Measurements from ENCODE around the gene DHX16. TPM values are rescaled to one million over a fixed set of nuclear protein-coding genes. Genes with fewer than 3 reads are reported as not detected.

The DHX16 gene
- total and polyA plus RNA-seq, 2 of the 8 experiments (the other 6 are each of a cell fraction or from before 2014, with no cell fraction given): 27.4 to 44.4 TPM

GRCh38 chr6:30686908-30687658, 14.3 kb upstream of the DHX16 start (continued):
- TF ChIP-seq CTCF (IDR thresholded peaks at IDR 0.05; ENCODE audit: control extremely low read depth in 1 of 3, insufficient read depth in 1 of 3, low read depth in 1 of 3, low read length in 3 of 3): no peak
- no peak for TF ChIP-seq SRF (IDR thresholded peaks at IDR 0.05; ENCODE audit: low read depth, low read length)
- no peak for TF ChIP-seq GTF2F1 (IDR thresholded peaks at IDR 0.05; ENCODE audit: borderline replicate concordance, low read depth, low read length)
- TF ChIP-seq SIRT6 (IDR thresholded peaks at IDR 0.05; ENCODE audit: low read length): no peak
- peak; percentile 73; the same call in 1 of the 2 replicates for TF ChIP-seq RBBP5 (IDR thresholded peaks at IDR 0.05; ENCODE audit: borderline replicate concordance, low read depth, low read length)
- peak; percentile 81 for TF ChIP-seq BACH1 (IDR thresholded peaks at IDR 0.05; ENCODE audit: low read length)
- no peak; a peak in 1 of 3 replicates for TF ChIP-seq POLR2A (IDR thresholded peaks at IDR 0.05; ENCODE audit: control extremely low read depth in 1 of 2, low read depth in 2 of 2, low read length in 2 of 2)
- no peak for TF ChIP-seq RXRA (IDR thresholded peaks at IDR 0.05; ENCODE audit: insufficient read depth, low read depth, low read length)
- TF ChIP-seq JUND (IDR thresholded peaks at IDR 0.05; ENCODE audit: low read length): no peak
- TF ChIP-seq TAF7 (optimal IDR thresholded peaks at IDR 0.05; ENCODE audit: borderline replicate concordance, low read depth, low read length): peak; percentile 16
- no peak for TF ChIP-seq KDM1A (IDR thresholded peaks at IDR 0.05; ENCODE audit: borderline replicate concordance, low read length)
- TF ChIP-seq EZH2 (IDR thresholded peaks at IDR 0.05; ENCODE audit: low read depth, low read length, severe bottlenecking): no peak
- TF ChIP-seq KDM4A (IDR thresholded peaks at IDR 0.05; ENCODE audit: low read depth, low read length, severe bottlenecking): peak; percentile 90
- no peak for TF ChIP-seq BCL11A (IDR thresholded peaks at IDR 0.05; ENCODE audit: low read depth in 2 of 2, low read length in 2 of 2)
- TF ChIP-seq POLR2AphosphoS5 (IDR thresholded peaks at IDR 0.05; ENCODE audit: low read depth, low read length): peak; percentile 27; the same call in 1 of the 2 replicates
- TF ChIP-seq TCF12 (IDR thresholded peaks at IDR 0.05; ENCODE audit: low read depth, low read length): 0 out of 2 replicates have a peak, but pooled peaks have one; percentile 4
- TF ChIP-seq EGR1 (IDR thresholded peaks at IDR 0.05; ENCODE audit: borderline replicate concordance, low read depth, low read length): peak; percentile 97
- peak; percentile 74 to 93; a peak in 3 of 4 replicates for TF ChIP-seq SIN3A (conservative IDR thresholded peaks at IDR 0.05 in 1 of 2, IDR thresholded peaks at IDR 0.05 in 1 of 2; ENCODE audit: low read depth in 1 of 2, low read length in 2 of 2)
- TF ChIP-seq SP2 (IDR thresholded peaks at IDR 0.05; ENCODE audit: low read length): no peak
- TF ChIP-seq CBX5 (IDR thresholded peaks at IDR 0.05; ENCODE audit: low read depth, low read length): no peak
- 0 out of 2 replicates have a peak, but pooled peaks have one; percentile 41 for TF ChIP-seq PHF8 (conservative IDR thresholded peaks at IDR 0.05; ENCODE audit: low read depth, low read length)
- TF ChIP-seq HDAC2 (IDR thresholded peaks at IDR 0.05; ENCODE audit: borderline replicate concordance in 1 of 2, low read depth in 2 of 2, low read length in 2 of 2): peak; percentile 26 to 79; a peak in 3 of 4 replicates

All from H1 (cell line).